Left ventricle myocardium inferior (tissue), 1 donor: ENCODE data around the gene LAG3. TPM values are rescaled to one million over a fixed set of nuclear protein-coding genes. Genes with fewer than 3 reads are reported as not detected.

ENCODE experiments used
- DNase-seq: peaks from one replicate; pipeline ENCODE4 v3.0.0-alpha.2; 2020
- H3K27ac ChIP-seq: fragments of 200-600 bp; replicated peaks from 2 replicates; pipeline ENCODE4 v1.8.0; 2021
- H3K27me3 ChIP-seq: fragments of 200-600 bp; 2 replicates; pipeline ENCODE4 v1.8.0; 2021; ENCODE audit warnings: low read depth
- H3K36me3 ChIP-seq: fragments of 200-600 bp; 2 replicates; pipeline ENCODE4 v1.8.0; 2021
- H3K4me1 ChIP-seq: fragments of 200-600 bp; 2 replicates; pipeline ENCODE4 v1.8.0; 2021
- H3K4me3 ChIP-seq: fragments of 200-600 bp; 2 replicates; pipeline ENCODE4 v1.8.0; 2021; ENCODE audit warnings: mild to moderate bottlenecking, moderate library complexity
- H3K9me3 ChIP-seq: fragments of 200-600 bp; replicated peaks from 2 replicates; pipeline ENCODE4 v1.8.0; 2021
- intact Hi-C: fragments of 100-400 bp; cut with micrococcal nuclease; formaldehyde crosslinking; loops from one replicate; pipeline ENCODE4 v1.11.0; 2022
- total RNA-seq: library from RNA; stranded (reverse); fragmentation: NEBNext Ultra II Directional; extraction: Animal tissue kit (Norgen Biotek cat#: 25700); gene quantifications from one replicate; pipeline ENCODE4 v1.2.1, GENCODE V29; 2021
- TF ChIP-seq, protein P1 (sequence below): fragments of 200-600 bp; IDR thresholded peaks from 2 replicates; pipeline ENCODE4 v1.8.0; 2021; ENCODE audit warnings: antibody characterized with exemption, mild to moderate bottlenecking, borderline replicate concordance
- donor health status: DM: no; HTN: yes; CAD: no; lungs with severe emphysema.

LAG3 gene
- total RNA-seq, 1 donor from 2014 or later = not detected

- Histone ChIP-seq H3K36me3 (no peaks in the 10 kb centered on the region), H3K27ac (peak overlapping the region; percentile 83), H3K4me3 (no peak overlapping the region), H3K4me1 (peaks cover 18% of the 10 kb centered on the region), H3K27me3 (peaks cover 7% of the 10 kb centered on the region), H3K9me3 (no peaks in the 10 kb centered on the region)
- no peak for DNase-seq
- intact Hi-C loops = no loop called here
- TF ChIP-seq, protein P1, sequence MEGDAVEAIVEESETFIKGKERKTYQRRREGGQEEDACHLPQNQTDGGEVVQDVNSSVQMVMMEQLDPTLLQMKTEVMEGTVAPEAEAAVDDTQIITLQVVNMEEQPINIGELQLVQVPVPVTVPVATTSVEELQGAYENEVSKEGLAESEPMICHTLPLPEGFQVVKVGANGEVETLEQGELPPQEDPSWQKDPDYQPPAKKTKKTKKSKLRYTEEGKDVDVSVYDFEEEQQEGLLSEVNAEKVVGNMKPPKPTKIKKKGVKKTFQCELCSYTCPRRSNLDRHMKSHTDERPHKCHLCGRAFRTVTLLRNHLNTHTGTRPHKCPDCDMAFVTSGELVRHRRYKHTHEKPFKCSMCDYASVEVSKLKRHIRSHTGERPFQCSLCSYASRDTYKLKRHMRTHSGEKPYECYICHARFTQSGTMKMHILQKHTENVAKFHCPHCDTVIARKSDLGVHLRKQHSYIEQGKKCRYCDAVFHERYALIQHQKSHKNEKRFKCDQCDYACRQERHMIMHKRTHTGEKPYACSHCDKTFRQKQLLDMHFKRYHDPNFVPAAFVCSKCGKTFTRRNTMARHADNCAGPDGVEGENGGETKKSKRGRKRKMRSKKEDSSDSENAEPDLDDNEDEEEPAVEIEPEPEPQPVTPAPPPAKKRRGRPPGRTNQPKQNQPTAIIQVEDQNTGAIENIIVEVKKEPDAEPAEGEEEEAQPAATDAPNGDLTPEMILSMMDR = no peak
Measured at GRCh38 chr12:6779708-6780432, 7.5 kb downstream of the LAG3 start.

DNA sequence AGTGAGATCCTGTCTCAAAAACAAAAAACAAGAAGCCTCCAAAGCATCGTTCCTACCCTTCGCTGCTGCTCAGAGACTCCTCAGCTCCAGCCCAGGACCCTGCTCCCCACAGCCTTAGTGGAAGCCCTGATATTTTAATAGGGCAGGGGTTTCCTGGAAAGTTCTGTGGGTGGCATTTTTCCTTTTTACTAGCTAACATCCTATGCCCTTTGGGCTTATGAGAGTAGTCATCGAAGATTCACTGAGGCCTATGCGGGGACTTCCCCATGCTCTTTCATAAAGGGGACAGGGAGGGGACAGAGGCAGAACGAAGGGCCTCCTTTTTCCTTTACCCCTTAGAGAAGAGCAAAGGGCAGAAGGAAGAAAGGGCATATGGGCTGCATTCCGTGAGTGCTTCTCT, 8.3 kb downstream of the LAG3 start:
- H3K9me3 ChIP-seq = no peaks in the 10 kb centered on the region
- DNase-seq = no peak
- no peaks in the 10 kb centered on the region for H3K27me3 ChIP-seq
- H3K4me3 ChIP-seq = no peak overlapping the region
- H3K27ac ChIP-seq = no peak overlapping the region
- no peaks in the 10 kb centered on the region for H3K36me3 ChIP-seq
- intact Hi-C loops = no loop called here
- H3K4me1 ChIP-seq = peaks cover 18% of the 10 kb centered on the region
- TF ChIP-seq, protein P1 = no peak

DNA sequence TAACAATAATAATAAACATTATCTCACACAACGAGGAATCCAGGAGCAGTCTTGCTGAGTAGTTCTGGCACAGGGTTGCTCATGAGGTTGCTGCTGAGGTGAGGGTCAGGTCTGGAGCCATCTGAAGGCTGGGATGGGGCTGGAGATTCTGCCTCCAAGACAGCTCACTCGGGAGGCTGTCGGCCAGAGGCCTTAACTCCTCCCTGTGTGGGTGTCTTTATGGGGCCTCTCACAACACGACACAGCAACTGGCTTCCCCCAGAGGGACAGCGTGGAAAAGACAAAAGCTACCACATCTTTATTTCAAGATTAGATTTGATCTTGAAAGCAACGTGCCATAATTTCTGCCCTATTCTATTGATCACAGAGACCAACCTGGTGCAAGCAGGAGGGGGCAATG, 9.8 kb downstream of the LAG3 start:
- H3K4me3 ChIP-seq = no peak overlapping the region
- no peak for DNase-seq
- H3K27me3 ChIP-seq = no peaks in the 10 kb centered on the region
- no peaks in the 10 kb centered on the region for H3K36me3 ChIP-seq
- TF ChIP-seq, protein P1 = no peak
- intact Hi-C loops = no loop called here
- peaks cover 27% of the 10 kb centered on the region for H3K4me1 ChIP-seq
- H3K27ac ChIP-seq = no peak overlapping the region
- H3K9me3 ChIP-seq = no peaks in the 10 kb centered on the region

DNA sequence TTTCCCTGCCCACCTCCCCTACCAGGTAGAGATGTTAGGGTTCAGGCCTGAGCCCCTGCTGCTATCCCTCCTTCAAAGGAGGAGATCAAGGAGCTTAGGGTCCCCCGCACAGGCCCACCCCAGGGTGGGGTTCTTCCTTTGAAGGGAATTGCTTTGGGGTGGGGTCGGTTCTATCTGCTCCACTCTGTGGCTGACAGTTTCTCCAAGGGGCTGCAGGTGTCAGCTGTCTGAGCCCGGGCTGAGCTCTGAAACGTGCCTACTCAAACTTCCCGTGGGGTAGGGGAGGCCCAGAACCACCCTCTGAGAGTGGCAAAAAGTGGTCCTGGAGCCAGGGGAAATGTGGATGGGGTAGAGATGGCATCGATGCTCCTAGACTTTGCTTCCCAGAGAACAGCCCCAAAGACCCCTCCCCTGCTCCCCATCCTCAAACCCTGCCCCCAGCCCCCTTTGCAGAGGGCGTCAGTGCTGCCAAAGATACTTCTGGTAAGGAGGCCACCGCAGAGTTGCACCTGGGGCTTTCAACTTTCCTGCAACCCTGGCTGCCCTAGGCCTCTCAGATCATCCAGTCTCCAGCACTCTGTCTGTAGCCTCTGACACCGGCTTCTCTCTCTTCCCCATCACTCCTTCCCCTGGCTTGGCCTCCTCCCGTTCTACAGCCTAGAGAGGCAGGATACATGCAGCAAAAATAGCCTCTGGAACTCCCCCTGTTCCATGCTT, 10.7 kb downstream of the LAG3 start:
- DNase-seq = no peak
- TF ChIP-seq, protein P1 = no peak
- intact Hi-C loops = no loop called here
- H3K27ac ChIP-seq = no peak overlapping the region
- H3K9me3 ChIP-seq = no peaks in the 10 kb centered on the region
- H3K4me3 ChIP-seq = no peak overlapping the region
- H3K27me3 ChIP-seq = no peaks in the 10 kb centered on the region
- H3K4me1 ChIP-seq = peaks cover 25% of the 10 kb centered on the region
- H3K36me3 ChIP-seq = no peaks in the 10 kb centered on the region

DNA sequence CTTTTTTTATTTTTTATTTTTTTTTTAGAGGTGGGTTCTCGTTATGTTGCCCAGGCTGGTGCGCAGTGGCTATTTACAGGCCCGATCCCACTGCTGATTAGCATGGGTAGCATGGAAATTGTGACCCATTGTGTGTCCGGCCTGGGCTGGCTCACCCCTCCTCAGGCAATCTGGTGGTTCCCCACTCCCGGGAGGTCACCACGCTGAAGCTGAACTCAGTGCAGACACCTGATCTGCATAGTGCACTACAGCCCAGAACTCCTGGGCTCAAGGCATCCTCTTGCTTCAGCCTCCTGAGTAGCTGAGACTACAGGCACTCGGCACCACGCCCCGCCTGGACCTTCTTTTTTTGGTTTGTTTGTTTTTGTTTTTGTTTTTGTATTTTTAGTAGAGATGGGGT, 11.5 kb downstream of the LAG3 start:
- Histone ChIP-seq H3K4me1 (peaks cover 18% of the 10 kb centered on the region), H3K36me3 (no peaks in the 10 kb centered on the region)

More for the DNA sequence above, 11.5 kb downstream of the LAG3 start:
- no peaks in the 10 kb centered on the region for H3K9me3 ChIP-seq
- intact Hi-C loops = no loop called here
- no peak for DNase-seq
- TF ChIP-seq, protein P1 = no peak
- no peak overlapping the region for H3K4me3 ChIP-seq
- no peaks in the 10 kb centered on the region for H3K27me3 ChIP-seq
- H3K27ac ChIP-seq = no peak overlapping the region
